Thyroid gland (tissue), 4 donors: Measurements from ENCODE around the gene BNC1.

Experiments
- POLR2A ChIP-seq, 2 donors: fragments of 450-650 bp; IDR thresholded peaks; one replicate each; pipeline ENCODE4 v1.6.1; 2017; ENCODE audit warnings: antibody characterized with exemption in 2 of 2, mild to moderate bottlenecking in 2 of 2, moderate library complexity in 1 of 2
- TF ChIP-seq, protein P1 (sequence below), 6 experiments: fragments of 200-600 bp in 3 of 6; fragments of 450-650 bp in 3 of 6; sonication (generic) in 3 of 6; IDR thresholded peaks; one replicate each; pipeline ENCODE4 v1.5.1; 2016 to 2019; ENCODE audit warnings: antibody characterized with exemption in 6 of 6, mild to moderate bottlenecking in 2 of 6, inconsistent platforms in 1 of 6, moderate library complexity in 1 of 6

DNA sequence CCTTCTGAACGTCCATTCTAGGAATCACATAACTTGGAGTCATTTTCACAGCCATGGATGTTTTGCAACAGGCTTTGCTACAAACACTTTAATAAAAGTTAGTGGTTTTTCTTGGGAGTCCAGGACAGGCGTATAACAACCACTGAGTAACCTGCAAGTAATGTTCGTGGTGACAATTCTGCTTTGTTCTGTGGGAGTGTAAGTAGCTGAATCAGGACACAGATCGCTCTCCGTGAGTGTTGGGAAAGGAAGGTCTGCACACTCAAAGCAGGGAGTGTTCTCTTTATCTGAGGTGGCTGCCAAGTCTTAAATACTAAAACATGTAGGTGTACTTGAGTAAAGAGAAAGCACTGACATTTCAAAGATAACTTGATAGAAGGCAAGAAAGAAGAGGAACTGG, 7.9 kb upstream of the BNC1 start:
- TF ChIP-seq, protein P1, sequence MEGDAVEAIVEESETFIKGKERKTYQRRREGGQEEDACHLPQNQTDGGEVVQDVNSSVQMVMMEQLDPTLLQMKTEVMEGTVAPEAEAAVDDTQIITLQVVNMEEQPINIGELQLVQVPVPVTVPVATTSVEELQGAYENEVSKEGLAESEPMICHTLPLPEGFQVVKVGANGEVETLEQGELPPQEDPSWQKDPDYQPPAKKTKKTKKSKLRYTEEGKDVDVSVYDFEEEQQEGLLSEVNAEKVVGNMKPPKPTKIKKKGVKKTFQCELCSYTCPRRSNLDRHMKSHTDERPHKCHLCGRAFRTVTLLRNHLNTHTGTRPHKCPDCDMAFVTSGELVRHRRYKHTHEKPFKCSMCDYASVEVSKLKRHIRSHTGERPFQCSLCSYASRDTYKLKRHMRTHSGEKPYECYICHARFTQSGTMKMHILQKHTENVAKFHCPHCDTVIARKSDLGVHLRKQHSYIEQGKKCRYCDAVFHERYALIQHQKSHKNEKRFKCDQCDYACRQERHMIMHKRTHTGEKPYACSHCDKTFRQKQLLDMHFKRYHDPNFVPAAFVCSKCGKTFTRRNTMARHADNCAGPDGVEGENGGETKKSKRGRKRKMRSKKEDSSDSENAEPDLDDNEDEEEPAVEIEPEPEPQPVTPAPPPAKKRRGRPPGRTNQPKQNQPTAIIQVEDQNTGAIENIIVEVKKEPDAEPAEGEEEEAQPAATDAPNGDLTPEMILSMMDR (IDR thresholded peaks at IDR 0.05): no peak
- TF ChIP-seq POLR2A (IDR thresholded peaks at IDR 0.05): no peak
